Activated CD8-positive, alpha-beta T cell treated with anti-CD3 and anti-CD28 coated beads, Interleukin-2, amount 10 ng/mL, durations not matched to agents 7 days and 5 days (primary cell): ENCODE data around the gene KDM3A. TPM values are rescaled to one million over a fixed set of nuclear protein-coding genes. Genes with fewer than 3 reads are reported as not detected.

Source experiments
- ATAC-seq: fragments of 150-1000 bp; cut with Tn5 transposase; one replicate; pipeline ENCODE4 v1.10.0; 2021; ENCODE audit warnings: moderate library complexity
- CTCF ChIA-PET: fragments of 350-600 bp; sonication (Branson Sonifier 250); formaldehyde crosslinking; loops from one replicate; lab custom pipeline; 2021; ENCODE audit warnings: antibody characterized with exemption; lab: Charles Lee
- POLR2A ChIA-PET: fragments of 350-600 bp; sonication (Branson Sonifier 250); formaldehyde crosslinking; loops from one replicate; lab custom pipeline; 2021; ENCODE audit warnings: antibody characterized with exemption; lab: Charles Lee
- DNase-seq: peaks from one replicate; pipeline ENCODE4 v3.0.0-alpha.2; 2020
- H3K27ac Mint-ChIP-seq: one replicate; pipeline ENCODE4 v1.8.0; 2021; ENCODE audit warnings: mild to moderate bottlenecking, mixed read lengths
- H3K27me3 Mint-ChIP-seq: one replicate; pipeline ENCODE4 v1.8.0; 2021; ENCODE audit warnings: low read depth, mixed read lengths
- H3K36me3 Mint-ChIP-seq: one replicate; pipeline ENCODE4 v1.8.0; 2021; ENCODE audit warnings: low read depth, mixed read lengths
- H3K4me1 Mint-ChIP-seq: one replicate; pipeline ENCODE4 v1.8.0; 2021; ENCODE audit warnings: low read depth, mixed read lengths
- H3K4me3 Mint-ChIP-seq: one replicate; pipeline ENCODE4 v1.8.0; 2021; ENCODE audit warnings: mild to moderate bottlenecking, mixed read lengths
- H3K9me3 Mint-ChIP-seq: one replicate; pipeline ENCODE4 v1.8.0; 2022; ENCODE audit warnings: mixed read lengths; ENCODE audit not compliant: insufficient read depth
- total RNA-seq, 2 experiments: library from RNA; stranded (reverse); gene quantifications; one replicate each; pipeline ENCODE4 v1.2.3, GENCODE V29; 2021

KDM3A gene
- total RNA-seq, 2 experiments from 2014 or later, result 74.9 to 80.1 TPM

- POLR2A ChIA-PET, result interaction anchor here (0.7 kb wide), 1 partner anchor 208 kb away, joined by 3 read pairs; no protein-coding TSS in a partner anchor
- CTCF ChIA-PET, result interaction anchor here (0.7 kb wide), 1 partner anchor 10 kb away, joined by 3 read pairs; no protein-coding TSS in a partner anchor
These were observed 5.6 kb upstream of the KDM3A start for GRCh38 chr2:86435531-86435930.

DNA sequence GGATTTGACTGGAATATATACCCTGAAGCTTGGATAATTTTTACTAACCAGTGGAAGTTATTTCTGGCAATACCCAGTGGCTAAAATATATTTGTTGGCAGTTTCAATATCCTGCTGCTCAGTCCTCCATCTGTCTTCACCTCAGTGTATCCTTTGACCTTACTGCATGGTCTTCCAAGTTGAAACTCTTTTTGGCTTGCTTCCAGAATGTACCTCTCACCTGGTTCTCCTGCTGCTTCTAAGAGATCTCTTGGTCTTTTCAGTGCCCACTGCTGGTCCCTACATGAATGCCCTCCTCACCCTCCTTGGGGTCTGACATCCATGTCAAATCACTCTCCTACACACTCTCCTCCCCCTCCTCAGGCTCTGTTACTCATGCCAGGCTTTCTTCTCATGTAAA lies 4.8 kb upstream of the KDM3A start:
- CTCF ChIA-PET, result interaction anchor here (0.7 kb wide), 1 partner anchor 11 kb away, joined by 3 read pairs; no protein-coding TSS in a partner anchor
- ATAC-seq (no peak), DNase-seq (no peak)
- peaks cover 7% of the 10 kb centered on the region for H3K4me1 Mint-ChIP-seq
- peaks cover 21% of the 10 kb centered on the region for H3K36me3 Mint-ChIP-seq
- peaks cover 6% of the 10 kb centered on the region for H3K27me3 Mint-ChIP-seq
- H3K4me3 Mint-ChIP-seq, result no peak overlapping the region
- peaks cover 26% of the 10 kb centered on the region for H3K9me3 Mint-ChIP-seq
- H3K27ac Mint-ChIP-seq, result no peak overlapping the region
- POLR2A ChIA-PET, result interaction anchor here (0.7 kb wide), 1 partner anchor 209 kb away, joined by 3 read pairs; no protein-coding TSS in a partner anchor

More at GRCh38 chr2:86435531-86435930, 5.6 kb upstream of the KDM3A start:
- ATAC-seq, result no peak
- H3K9me3 Mint-ChIP-seq, result peaks cover 25% of the 10 kb centered on the region
- peaks cover 18% of the 10 kb centered on the region for H3K36me3 Mint-ChIP-seq
- peaks cover 5% of the 10 kb centered on the region for H3K4me1 Mint-ChIP-seq
- DNase-seq, result no peak
- H3K27me3 Mint-ChIP-seq, result peaks cover 7% of the 10 kb centered on the region
- no peak overlapping the region for H3K27ac Mint-ChIP-seq
- no peak overlapping the region for H3K4me3 Mint-ChIP-seq

- peak overlapping the region; percentile 96 for H3K4me3 Mint-ChIP-seq
- H3K4me1 Mint-ChIP-seq, result peaks cover 34% of the 10 kb centered on the region
- no peak for DNase-seq
- ChIA-PET CTCF (interaction anchor here (0.8 to 2.9 kb wide), 3 partner anchors 28 to 553 kb away, joined by 3 to 17 read pairs (median 6); no protein-coding TSS in a partner anchor), POLR2A (interaction anchor here (0.6 to 3.2 kb wide), 13 partner anchors 12 to 414 kb away, joined by 3 to 24 read pairs (median 7); partner anchors contain the start of genes CHMP3 and MRPL35)
- peak overlapping the region; percentile 99 for H3K27ac Mint-ChIP-seq
- ATAC-seq, result no peak
- peaks cover 51% of the 10 kb centered on the region for H3K36me3 Mint-ChIP-seq
- no peaks in the 10 kb centered on the region for H3K27me3 Mint-ChIP-seq
- peaks cover 26% of the 10 kb centered on the region for H3K9me3 Mint-ChIP-seq
These were observed 1.1 kb upstream of the KDM3A start for GRCh38 chr2:86439879-86440630.

DNA sequence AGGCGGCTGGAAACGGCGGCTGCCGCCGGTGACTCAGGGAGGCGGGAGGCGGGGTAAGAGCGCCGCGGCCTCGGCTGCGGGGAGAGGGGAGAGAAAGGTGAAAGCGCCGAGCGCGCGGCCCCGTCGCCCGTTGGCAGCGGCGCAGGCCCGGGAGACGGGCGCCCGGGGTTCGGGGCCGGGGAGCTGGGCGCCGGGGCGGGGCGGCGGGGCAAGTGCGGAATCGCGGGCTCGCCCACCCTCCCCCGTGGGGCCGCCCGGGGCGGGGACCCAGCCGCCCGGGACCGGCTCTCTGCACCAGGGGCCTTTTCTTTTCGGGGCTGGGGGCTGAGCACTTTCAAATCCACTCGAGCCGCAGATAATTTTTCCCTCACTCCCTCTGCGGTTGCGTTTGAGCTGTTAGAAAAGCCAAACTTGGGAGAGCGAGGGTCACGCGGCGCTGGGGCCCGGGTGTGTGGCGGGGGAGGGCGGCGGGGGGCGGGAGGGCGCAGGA lies 266 bp downstream of the KDM3A start:
- Mint-ChIP-seq H3K9me3 (peaks cover 26% of the 10 kb centered on the region), H3K4me3 (peak overlapping the region; percentile 96), H3K36me3 (peaks cover 63% of the 10 kb centered on the region), H3K27me3 (no peaks in the 10 kb centered on the region), H3K27ac (peak overlapping the region; percentile 99), H3K4me1 (peaks cover 42% of the 10 kb centered on the region)
- ChIA-PET CTCF (interaction anchor here (0.8 to 2.9 kb wide), 9 partner anchors 26 to 252 kb away, joined by 3 to 17 read pairs (median 4); no protein-coding TSS in a partner anchor), POLR2A (interaction anchor here (0.6 to 3.2 kb wide), 30 partner anchors 8 to 588 kb away, joined by 3 to 24 read pairs (median 4); partner anchors contain the start of genes CHMP3, IMMT and MRPL35)
- ATAC-seq (no peak), DNase-seq (no peak)

DNA sequence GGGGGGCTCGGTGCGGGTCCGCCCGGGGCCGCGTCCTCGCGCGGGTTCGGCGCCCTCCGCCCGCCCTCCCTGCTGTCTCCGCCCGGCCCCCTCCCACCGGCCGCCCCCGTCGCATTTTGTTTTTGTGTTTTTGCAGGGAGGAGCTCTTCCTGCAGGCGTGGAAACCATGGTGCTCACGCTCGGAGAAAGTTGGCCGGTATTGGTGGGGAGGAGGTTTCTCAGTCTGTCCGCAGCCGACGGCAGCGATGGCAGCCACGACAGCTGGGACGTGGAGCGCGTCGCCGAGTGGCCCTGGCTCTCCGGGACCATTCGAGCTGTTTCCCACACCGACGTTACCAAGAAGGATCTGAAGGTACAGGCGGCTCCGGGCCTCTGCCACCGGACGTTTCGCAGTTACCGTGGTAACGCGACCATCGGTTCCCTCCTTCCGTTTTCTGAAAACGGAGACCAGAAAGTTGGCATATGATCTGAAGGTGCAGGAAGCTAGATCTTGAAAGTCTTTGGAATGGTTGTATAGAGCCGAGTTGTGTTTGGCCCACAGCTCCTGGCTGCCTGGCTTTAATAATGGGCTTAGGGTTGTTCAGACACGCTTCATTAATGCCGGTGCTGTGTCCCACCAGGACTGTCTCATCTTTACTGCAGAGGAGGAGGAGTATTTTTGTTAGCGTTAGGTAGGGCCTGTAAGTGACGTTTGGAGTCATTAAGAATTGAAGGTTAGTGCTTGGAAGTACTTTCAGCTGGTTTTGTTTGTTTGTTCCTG lies 891 bp downstream of the KDM3A start:
- Mint-ChIP-seq H3K27me3 (no peaks in the 10 kb centered on the region), H3K27ac (peak overlapping the region; percentile 97), H3K36me3 (peaks cover 63% of the 10 kb centered on the region), H3K9me3 (peaks cover 26% of the 10 kb centered on the region), H3K4me1 (peaks cover 42% of the 10 kb centered on the region), H3K4me3 (peak overlapping the region; percentile 96)
- peak; percentile 78 for DNase-seq
- CTCF ChIA-PET, result interaction anchor here (0.6 to 2.9 kb wide), 8 partner anchors 26 to 253 kb away, joined by 3 to 17 read pairs (median 5); no protein-coding TSS in a partner anchor
- POLR2A ChIA-PET, result interaction anchor here (0.6 to 3.2 kb wide), 20 partner anchors 8 to 405 kb away, joined by 3 to 24 read pairs (median 4); partner anchors contain the start of genes CHMP3, IMMT and MRPL35
- ATAC-seq, result peak; percentile 19

- peak; percentile 88 for DNase-seq
- peak; percentile 68 for ATAC-seq
- H3K36me3 Mint-ChIP-seq, result peaks cover 68% of the 10 kb centered on the region
- CTCF ChIA-PET, result interaction anchor here (0.6 to 2.9 kb wide), 5 partner anchors 25 to 222 kb away, joined by 3 to 17 read pairs (median 4); no protein-coding TSS in a partner anchor
- H3K27ac Mint-ChIP-seq, result peak overlapping the region; percentile 97
- H3K4me3 Mint-ChIP-seq, result peak overlapping the region; percentile 96
- H3K4me1 Mint-ChIP-seq, result peaks cover 46% of the 10 kb centered on the region
- H3K27me3 Mint-ChIP-seq, result no peaks in the 10 kb centered on the region
- POLR2A ChIA-PET, result interaction anchor here (0.6 to 3.2 kb wide), 10 partner anchors 32 to 365 kb away, joined by 3 to 24 read pairs (median 4); partner anchors contain the start of genes CHMP3, IMMT and MRPL35
- peaks cover 22% of the 10 kb centered on the region for H3K9me3 Mint-ChIP-seq
These were observed 1.5 kb downstream of the KDM3A start for GRCh38 chr2:86442642-86443005.

DNA sequence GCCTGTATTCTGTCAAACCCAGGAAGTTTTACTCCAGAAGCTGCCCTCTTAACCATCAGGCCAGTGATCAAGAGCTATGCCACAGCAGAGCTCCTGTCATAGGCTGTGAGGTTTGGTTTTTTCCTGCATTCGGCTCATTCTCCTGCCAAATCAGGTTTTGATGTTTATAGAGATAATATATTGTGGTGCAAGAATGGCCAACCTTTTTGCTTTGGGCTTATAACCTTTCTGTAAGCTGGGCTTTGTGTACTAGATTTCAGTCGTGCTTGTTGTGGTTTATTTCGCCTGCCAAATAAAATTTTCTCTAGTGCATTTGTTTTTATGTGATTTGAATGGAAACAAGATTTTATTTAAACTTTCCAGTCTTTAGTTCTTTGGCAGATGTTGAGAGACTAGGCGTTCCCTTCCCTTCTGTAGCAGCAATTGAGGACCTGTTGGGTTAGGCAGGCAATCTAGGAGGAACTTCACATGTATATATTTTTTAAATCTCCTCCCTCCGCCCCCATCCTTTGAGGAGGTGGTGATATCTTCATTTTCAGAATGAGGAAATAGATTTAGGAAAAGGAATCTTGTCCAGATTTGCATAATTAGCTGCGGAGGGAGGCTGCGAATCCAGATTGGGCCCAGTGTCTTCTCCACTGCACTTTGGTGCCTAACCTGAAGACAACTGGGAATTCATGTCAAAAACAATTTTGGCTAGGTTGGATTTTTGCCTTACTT lies 2.6 kb downstream of the KDM3A start:
- Mint-ChIP-seq H3K4me1 (peaks cover 57% of the 10 kb centered on the region), H3K27ac (peak overlapping the region; percentile 97), H3K27me3 (no peaks in the 10 kb centered on the region), H3K4me3 (peak overlapping the region; percentile 96), H3K9me3 (peaks cover 16% of the 10 kb centered on the region), H3K36me3 (peaks cover 78% of the 10 kb centered on the region)
- POLR2A ChIA-PET, result no interaction called here
- CTCF ChIA-PET, result interaction anchor here (2.3 kb wide), 1 partner anchor 223 kb away, joined by 10 read pairs; no protein-coding TSS in a partner anchor
- no peak for ATAC-seq
- DNase-seq, result no peak

- no peak for ATAC-seq
- DNase-seq, result no peak
- POLR2A ChIA-PET, result no interaction called here
- Mint-ChIP-seq H3K4me3 (no peak overlapping the region), H3K4me1 (peaks cover 60% of the 10 kb centered on the region), H3K36me3 (peaks cover 81% of the 10 kb centered on the region), H3K27ac (no peak overlapping the region), H3K27me3 (no peaks in the 10 kb centered on the region), H3K9me3 (peaks cover 2% of the 10 kb centered on the region)
- CTCF ChIA-PET, result no interaction called here
These were observed 4.3 kb downstream of the KDM3A start for GRCh38 chr2:86445436-86445835.

DNA sequence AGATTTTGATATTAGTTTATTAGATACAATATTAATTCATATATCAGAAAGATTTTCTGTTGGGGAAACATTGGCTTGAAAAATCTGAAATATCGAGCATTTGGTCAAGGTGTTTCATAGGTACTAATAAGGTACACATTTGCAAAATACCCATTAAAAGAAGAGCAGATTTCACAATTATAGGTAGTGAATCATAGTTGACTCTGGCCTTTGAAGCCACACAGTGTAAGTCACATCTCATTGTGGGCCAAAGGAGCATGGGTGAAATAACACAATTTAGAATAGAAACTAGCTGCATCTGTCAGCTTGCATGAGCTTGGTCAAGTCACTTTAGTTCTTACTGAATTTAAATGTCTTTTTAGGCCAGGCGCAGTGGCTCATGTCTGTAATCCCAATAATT lies 4.9 kb downstream of the KDM3A start:
- POLR2A ChIA-PET, result interaction anchor here (0.6 kb wide), 1 partner anchor 238 kb away, joined by 3 read pairs; no protein-coding TSS in a partner anchor
- no peaks in the 10 kb centered on the region for H3K9me3 Mint-ChIP-seq

DNA sequence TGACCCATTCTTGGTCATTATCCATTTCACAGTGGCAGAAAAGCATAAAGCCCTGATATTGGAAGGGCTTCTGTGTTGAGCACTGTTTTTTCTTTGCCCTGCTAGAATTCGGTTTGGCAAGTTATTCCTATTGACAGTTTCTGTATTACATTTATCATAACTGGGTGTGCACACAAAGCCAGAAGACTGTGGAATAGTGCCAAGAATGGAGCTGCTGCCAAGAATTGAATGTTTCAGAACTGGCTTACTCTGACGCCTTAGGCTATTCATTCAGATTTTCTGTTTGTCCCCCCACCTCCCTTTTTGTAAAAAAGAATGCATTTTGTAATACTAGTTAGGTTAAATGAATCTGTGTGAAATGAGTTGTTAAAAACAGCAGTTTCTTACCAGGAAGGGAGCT lies 12.7 kb downstream of the KDM3A start:
- ChIA-PET POLR2A (interaction anchor here (1.5 kb wide), 1 partner anchor 13 kb away, joined by 3 read pairs; no protein-coding TSS in a partner anchor), CTCF (no interaction called here)
- Mint-ChIP-seq H3K4me1 (peaks cover 7% of the 10 kb centered on the region), H3K36me3 (peaks cover 85% of the 10 kb centered on the region), H3K27ac (no peak overlapping the region), H3K4me3 (no peak overlapping the region), H3K9me3 (no peaks in the 10 kb centered on the region), H3K27me3 (no peaks in the 10 kb centered on the region)
- DNase-seq (no peak), ATAC-seq (no peak)

More for the DNA sequence above, 4.9 kb downstream of the KDM3A start:
- Mint-ChIP-seq H3K4me1 (peaks cover 57% of the 10 kb centered on the region), H3K27me3 (no peaks in the 10 kb centered on the region), H3K4me3 (no peak overlapping the region), H3K27ac (no peak overlapping the region), H3K36me3 (peaks cover 85% of the 10 kb centered on the region)
- DNase-seq (no peak), ATAC-seq (no peak)
- CTCF ChIA-PET, result no interaction called here
